Type B pancreatic cell (in vitro differentiated cells): Measurements from ENCODE around the gene STOM. TPM values are rescaled to one million over a fixed set of nuclear protein-coding genes. Genes with fewer than 3 reads are reported as not detected.

Source experiments
- DNase-seq: peaks from one replicate; pipeline ENCODE4 v3.0.0; 2021; ENCODE audit warnings: mixed read lengths; ENCODE audit not compliant: unreplicated experiment; ENCODE audit errors: extremely low spot score
- H3K27ac Mint-ChIP-seq: 2 replicates; pipeline ENCODE4 v1.8.0; 2021; ENCODE audit warnings: mild to moderate bottlenecking, mixed read lengths
- H3K27me3 Mint-ChIP-seq: 2 replicates; pipeline ENCODE4 v1.8.0; 2021; ENCODE audit warnings: mixed read lengths
- H3K36me3 Mint-ChIP-seq: 2 replicates; pipeline ENCODE4 v1.8.0; 2021; ENCODE audit warnings: mixed read lengths
- H3K4me1 Mint-ChIP-seq: one replicate; pipeline ENCODE4 v1.8.0; 2021; ENCODE audit warnings: mixed read lengths; ENCODE audit not compliant: unreplicated experiment
- H3K4me3 Mint-ChIP-seq: 2 replicates; pipeline ENCODE4 v1.8.0; 2021; ENCODE audit warnings: mild to moderate bottlenecking, mixed read lengths
- H3K9me3 Mint-ChIP-seq: 2 replicates; pipeline ENCODE4 v1.8.0; 2021; ENCODE audit warnings: mixed read lengths
- total RNA-seq: library from RNA; stranded (reverse); gene quantifications from 2 replicates; pipeline ENCODE4 v1.2.1, GENCODE V29; 2021; ENCODE audit warnings: low replicate concordance
- TF ChIP-seq, protein P1 (sequence below): fragments of 200-600 bp; sonication (generic); conservative IDR thresholded peaks from 2 replicates; pipeline ENCODE4 v1.5.0; 2021; ENCODE audit warnings: antibody characterized with exemption, mild to moderate bottlenecking

The STOM gene
- total RNA-seq, 1 donor from 2014 or later = 30.7 TPM

DNA sequence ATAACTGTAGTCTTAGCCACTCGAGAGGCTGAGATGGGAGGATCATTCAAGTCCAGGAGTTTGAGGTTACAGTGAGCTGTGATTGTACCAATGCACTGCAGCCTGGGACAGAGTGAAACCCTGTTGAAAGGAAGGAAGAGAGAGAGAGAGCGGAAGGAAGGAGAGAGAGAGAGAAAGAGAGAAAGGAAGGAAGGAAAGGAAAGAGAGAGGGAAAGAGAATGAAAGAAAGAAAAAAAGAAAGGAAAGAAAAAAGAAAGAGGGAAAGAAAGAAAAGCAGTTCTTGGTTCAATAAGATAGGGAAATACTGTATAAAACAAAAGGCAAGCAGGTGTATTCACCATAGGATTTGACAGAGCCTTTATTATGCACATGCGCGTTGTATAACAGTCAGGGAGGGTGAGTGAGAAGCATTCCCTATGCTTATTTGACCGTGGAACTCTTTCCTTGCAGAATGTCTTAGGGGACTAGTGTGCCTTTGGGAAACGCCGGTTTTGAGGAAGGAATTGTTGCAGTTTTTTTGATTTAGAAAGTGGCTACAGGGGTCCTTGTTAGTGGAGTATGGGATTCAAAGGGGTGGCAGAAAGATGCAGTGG is 60.1 kb downstream of the STOM start:
- Mint-ChIP-seq H3K4me1 (no peaks in the 10 kb centered on the region), H3K9me3 (no peaks in the 10 kb centered on the region), H3K27ac (no peak overlapping the region), H3K4me3 (no peak overlapping the region), H3K27me3 (no peaks in the 10 kb centered on the region), H3K36me3 (peaks cover 7% of the 10 kb centered on the region)
- TF ChIP-seq, protein P1, sequence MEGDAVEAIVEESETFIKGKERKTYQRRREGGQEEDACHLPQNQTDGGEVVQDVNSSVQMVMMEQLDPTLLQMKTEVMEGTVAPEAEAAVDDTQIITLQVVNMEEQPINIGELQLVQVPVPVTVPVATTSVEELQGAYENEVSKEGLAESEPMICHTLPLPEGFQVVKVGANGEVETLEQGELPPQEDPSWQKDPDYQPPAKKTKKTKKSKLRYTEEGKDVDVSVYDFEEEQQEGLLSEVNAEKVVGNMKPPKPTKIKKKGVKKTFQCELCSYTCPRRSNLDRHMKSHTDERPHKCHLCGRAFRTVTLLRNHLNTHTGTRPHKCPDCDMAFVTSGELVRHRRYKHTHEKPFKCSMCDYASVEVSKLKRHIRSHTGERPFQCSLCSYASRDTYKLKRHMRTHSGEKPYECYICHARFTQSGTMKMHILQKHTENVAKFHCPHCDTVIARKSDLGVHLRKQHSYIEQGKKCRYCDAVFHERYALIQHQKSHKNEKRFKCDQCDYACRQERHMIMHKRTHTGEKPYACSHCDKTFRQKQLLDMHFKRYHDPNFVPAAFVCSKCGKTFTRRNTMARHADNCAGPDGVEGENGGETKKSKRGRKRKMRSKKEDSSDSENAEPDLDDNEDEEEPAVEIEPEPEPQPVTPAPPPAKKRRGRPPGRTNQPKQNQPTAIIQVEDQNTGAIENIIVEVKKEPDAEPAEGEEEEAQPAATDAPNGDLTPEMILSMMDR = no peak
- DNase-seq = no peak

DNA sequence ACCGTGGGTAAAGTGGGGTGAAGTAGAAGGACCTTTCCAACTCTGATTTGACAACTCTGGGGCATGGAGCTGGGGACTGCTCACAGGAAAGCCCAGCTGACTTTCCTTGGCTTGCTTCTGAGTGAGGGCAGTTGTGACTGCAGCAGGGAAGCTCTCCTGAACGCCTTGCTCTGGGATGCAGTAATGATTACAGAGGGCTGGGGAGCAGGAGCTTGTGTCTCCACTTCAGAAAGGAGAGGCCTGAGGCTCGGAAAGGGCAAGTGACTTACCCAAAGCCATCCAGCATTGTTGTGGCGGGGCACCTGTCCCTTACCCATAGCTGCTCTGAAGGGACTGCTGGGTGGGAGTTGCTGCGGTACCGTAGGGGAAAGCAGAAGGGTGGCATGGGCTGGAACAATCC is 60.9 kb downstream of the STOM start:
- Mint-ChIP-seq H3K27me3 (no peaks in the 10 kb centered on the region), H3K4me3 (no peak overlapping the region), H3K9me3 (no peaks in the 10 kb centered on the region), H3K27ac (no peak overlapping the region), H3K36me3 (peaks cover 12% of the 10 kb centered on the region), H3K4me1 (peaks cover 1% of the 10 kb centered on the region)
- TF ChIP-seq, protein P1 = no peak
- no peak for DNase-seq

DNA sequence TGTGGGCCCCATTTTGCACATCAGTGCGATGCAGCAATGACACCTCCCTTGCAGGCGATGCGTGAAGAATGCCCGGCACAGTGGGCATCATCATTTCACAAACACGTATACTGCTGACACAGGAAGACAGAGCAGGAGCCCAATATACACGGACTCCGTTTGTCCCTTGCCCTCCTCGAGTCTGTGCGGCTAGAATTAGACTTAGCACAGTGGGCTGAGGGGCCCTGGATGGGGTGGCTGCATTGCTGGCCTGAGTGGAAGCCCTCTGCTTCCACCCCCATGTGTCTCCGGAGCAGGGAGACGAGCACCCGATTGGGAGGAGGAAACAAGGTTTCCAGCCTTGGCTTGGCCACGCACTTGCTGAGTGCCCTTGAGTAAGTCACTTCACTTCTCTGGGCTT is 61.3 kb downstream of the STOM start:
- Mint-ChIP-seq H3K36me3 (peaks cover 11% of the 10 kb centered on the region), H3K9me3 (no peaks in the 10 kb centered on the region), H3K4me3 (no peak overlapping the region), H3K4me1 (peaks cover 5% of the 10 kb centered on the region), H3K27me3 (no peaks in the 10 kb centered on the region), H3K27ac (no peak overlapping the region)
- TF ChIP-seq, protein P1 = no peak
- no peak for DNase-seq

DNA sequence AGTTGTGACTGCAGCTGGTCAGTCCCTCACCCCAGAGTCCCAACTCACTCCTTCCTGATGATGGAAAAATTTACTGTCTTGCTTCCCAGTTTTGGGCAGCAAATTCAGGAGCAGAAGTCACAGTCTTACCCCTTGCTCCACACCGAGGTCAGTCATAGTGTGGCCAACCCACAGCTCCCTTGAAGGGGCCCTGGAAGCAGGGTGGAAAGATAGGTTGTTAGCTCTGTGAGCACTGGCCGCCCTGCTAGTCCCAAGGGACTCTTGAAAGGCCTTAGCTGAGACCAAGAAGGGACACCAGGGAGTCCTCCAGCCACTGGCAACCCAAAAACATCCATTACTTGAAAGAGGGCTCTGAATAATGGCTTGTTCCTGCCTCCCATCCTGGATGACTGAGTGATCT is 62.1 kb downstream of the STOM start:
- no peaks in the 10 kb centered on the region for H3K9me3 Mint-ChIP-seq
- H3K27ac Mint-ChIP-seq = no peak overlapping the region
- H3K4me1 Mint-ChIP-seq = peaks cover 9% of the 10 kb centered on the region
- no peak overlapping the region for H3K4me3 Mint-ChIP-seq
- TF ChIP-seq, protein P1 = no peak
- no peak for DNase-seq
- peaks cover 11% of the 10 kb centered on the region for H3K36me3 Mint-ChIP-seq
- H3K27me3 Mint-ChIP-seq = no peaks in the 10 kb centered on the region

GRCh38 chr9:121305269-121305994 is 64.6 kb downstream of the STOM start:
- Mint-ChIP-seq H3K4me3 (no peak overlapping the region), H3K27me3 (peaks cover 1% of the 10 kb centered on the region), H3K9me3 (no peaks in the 10 kb centered on the region), H3K27ac (no peak overlapping the region), H3K36me3 (peaks cover 11% of the 10 kb centered on the region), H3K4me1 (peaks cover 10% of the 10 kb centered on the region)
- TF ChIP-seq, protein P1 = no peak
- no peak for DNase-seq
